GM13977 (cell line): ENCODE measurements around the gene COPB2.
"Not testable (repeated sequence)": the region's sequence is repeated elsewhere in the genome, so short reads cannot be mapped to it uniquely, and the experiment has no call there.

ENCODE experiments used
- DNase-seq: peaks from one replicate; pipeline ENCODE4 v3.0.0; 2012; ENCODE audit warnings: low spot score
- in situ Hi-C: fragments of 300-500 bp; cut with MboI; formaldehyde crosslinking; loops from one replicate; pipeline ENCODE4 v1.12.0; 2022; ENCODE audit warnings: low sequenced_read_pairs, low pct_unique_long_range_greater_than_20kb, mixed read lengths, inconsistent platforms; ENCODE audit not compliant: unreplicated experiment
- TF ChIP-seq, protein P1 (sequence below): IDR thresholded peaks from 2 replicates; pipeline ENCODE4 v1.5.1; 2012; ENCODE audit warnings: mild to moderate bottlenecking, control low read depth; ENCODE audit not compliant: insufficient read depth; ENCODE audit errors: extremely low read depth, missing control alignments

Gene COPB2

GRCh38 chr3:139342054-139342453 is 47.4 kb downstream of the COPB2 start:
- DNase-seq: no peak
- TF ChIP-seq, protein P1, sequence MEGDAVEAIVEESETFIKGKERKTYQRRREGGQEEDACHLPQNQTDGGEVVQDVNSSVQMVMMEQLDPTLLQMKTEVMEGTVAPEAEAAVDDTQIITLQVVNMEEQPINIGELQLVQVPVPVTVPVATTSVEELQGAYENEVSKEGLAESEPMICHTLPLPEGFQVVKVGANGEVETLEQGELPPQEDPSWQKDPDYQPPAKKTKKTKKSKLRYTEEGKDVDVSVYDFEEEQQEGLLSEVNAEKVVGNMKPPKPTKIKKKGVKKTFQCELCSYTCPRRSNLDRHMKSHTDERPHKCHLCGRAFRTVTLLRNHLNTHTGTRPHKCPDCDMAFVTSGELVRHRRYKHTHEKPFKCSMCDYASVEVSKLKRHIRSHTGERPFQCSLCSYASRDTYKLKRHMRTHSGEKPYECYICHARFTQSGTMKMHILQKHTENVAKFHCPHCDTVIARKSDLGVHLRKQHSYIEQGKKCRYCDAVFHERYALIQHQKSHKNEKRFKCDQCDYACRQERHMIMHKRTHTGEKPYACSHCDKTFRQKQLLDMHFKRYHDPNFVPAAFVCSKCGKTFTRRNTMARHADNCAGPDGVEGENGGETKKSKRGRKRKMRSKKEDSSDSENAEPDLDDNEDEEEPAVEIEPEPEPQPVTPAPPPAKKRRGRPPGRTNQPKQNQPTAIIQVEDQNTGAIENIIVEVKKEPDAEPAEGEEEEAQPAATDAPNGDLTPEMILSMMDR: no peak
- in situ Hi-C loops: loop anchor here (25.0 kb wide), 1 partner anchor 230 kb away; no protein-coding TSS in a partner anchor

DNA sequence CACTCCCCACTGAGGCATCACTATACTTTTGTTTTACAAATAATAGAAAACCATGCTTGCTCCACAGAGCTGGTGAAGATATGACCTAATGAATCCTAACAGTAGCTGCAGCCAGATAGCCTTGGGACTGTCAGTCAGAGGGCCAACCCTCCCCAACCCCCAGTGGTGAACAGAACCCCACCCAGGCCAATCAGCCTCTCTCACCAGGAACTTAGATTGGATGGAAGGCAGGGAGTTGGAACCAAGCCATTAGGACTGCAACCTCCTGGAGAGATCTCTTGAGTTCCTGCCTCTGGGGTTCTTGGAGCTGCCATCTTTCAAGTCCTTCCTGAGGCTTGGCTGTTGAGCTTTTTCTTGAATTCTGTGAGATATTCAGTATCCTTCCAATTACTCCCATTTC is 48.7 kb downstream of the COPB2 start:
- DNase-seq: no peak
- in situ Hi-C loops: loop anchor here (25.0 kb wide), 1 partner anchor 228 kb away; no protein-coding TSS in a partner anchor
- TF ChIP-seq, protein P1: no peak

- in situ Hi-C loops: loop anchor here (25.0 kb wide), 1 partner anchor 227 kb away; no protein-coding TSS in a partner anchor
- TF ChIP-seq, protein P1: no peak
- DNase-seq: no peak
Measured at GRCh38 chr3:139339219-139339906, 50.1 kb downstream of the COPB2 start.

DNA sequence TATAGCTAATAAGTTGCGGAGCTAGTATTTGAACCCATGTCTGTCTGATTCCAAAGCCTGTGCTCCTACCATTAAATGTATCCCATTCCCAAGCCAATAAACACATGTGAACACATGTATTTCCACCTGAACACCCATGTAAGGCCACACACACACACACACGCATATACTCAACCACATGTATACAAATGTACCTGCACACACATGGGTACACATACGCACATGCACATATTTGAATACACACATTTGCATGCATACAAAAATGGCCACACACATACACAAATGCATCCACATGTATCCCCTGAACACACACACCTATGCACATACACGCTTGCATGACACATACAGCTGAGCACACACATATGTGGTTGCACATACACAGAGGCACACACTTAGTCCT is 51.0 kb downstream of the COPB2 start:
- TF ChIP-seq, protein P1: no peak
- in situ Hi-C loops: loop anchor here (25.0 kb wide), 1 partner anchor 226 kb away; no protein-coding TSS in a partner anchor
- no peak for DNase-seq

DNA sequence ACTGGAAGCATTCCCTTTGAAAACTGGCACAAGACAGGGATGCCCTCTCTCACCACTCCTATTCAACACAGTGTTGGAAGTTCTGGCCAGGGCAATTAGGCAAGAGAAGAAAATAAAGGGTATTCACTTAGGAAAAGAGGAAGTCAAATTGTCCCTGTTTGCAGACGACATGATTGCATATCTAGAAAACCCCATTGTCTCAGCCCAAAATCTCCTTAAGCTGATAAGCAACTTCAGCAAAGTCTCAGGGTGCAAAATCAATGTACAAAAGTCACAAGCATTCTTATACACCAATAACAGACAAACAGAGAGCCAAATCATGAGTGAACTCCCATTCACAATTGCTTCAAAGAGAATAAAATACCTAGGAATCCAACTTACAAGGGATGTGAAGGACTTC is 54.8 kb downstream of the COPB2 start:
- in situ Hi-C loops: loop anchor here (25.0 kb wide), 1 partner anchor 222 kb away; no protein-coding TSS in a partner anchor
- not testable (repeated sequence) for DNase-seq

DNA sequence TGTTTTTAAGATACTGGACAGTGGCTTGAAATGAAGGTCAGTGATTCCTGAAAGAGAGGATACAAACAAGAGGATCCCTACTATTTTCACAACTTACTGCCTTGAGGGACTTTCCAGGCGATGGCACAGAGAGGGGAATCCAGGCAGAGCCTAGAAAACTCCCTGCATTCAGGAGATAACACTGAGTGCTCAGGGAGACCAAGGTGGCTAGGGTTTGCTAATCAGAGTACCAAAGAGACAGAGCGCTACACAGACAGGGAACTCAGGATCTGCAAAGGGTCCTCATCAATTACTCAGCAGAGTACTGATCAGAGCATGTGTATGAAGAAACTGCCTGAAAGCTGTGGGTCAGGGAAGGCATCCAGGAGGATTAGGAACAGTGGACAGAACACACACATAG is 57.4 kb downstream of the COPB2 start:
- in situ Hi-C loops: loop anchor here (25.0 kb wide), 1 partner anchor 220 kb away; no protein-coding TSS in a partner anchor
- TF ChIP-seq, protein P1: no peak

GRCh38 chr3:139329364-139329850 is 60.0 kb downstream of the COPB2 start:
- peak; percentile 87 for DNase-seq
- TF ChIP-seq, protein P1: peak; percentile 100
- in situ Hi-C loops: loop anchor here (25.0 kb wide), 1 partner anchor 217 kb away; no protein-coding TSS in a partner anchor

More for the DNA sequence above, 57.4 kb downstream of the COPB2 start:
- DNase-seq: no peak
